Stimulated activated naive CD4-positive, alpha-beta T cell treated with Interleukin-2 at 50 U/mL for 16 hours (primary cell): ENCODE results near the gene DNAI7.

Source experiments
- DNase-seq: peaks from one replicate; lab custom pipeline; 2025; lab: John Stamatoyannopoulos, UW

DNAI7 gene

GRCh38 chr12:25195056-25195971 lies at the start of gene DNAI7, which contains the start of gene ETFRF1:
Gene DNAI7, minus strand, starts transcription at chr12:25195160. Its CDS starts 82 bp downstream, at chr12:25195078.
Gene ETFRF1, plus strand, starts transcription at chr12:25195237. Its CDS starts 8,720 bp downstream, at chr12:25203957.
- peak; percentile 94 for DNase-seq

GRCh38 chr12:25243680-25243990 lies 48.7 kb upstream of the DNAI7 start:
- no peak for DNase-seq

- DNase-seq: no peak
Observed at GRCh38 chr12:25242981-25243679, 48.2 kb upstream of the DNAI7 start.

- no peak for DNase-seq
Observed at GRCh38 chr12:25241167-25242020, 46.4 kb upstream of the DNAI7 start.

GRCh38 chr12:25236626-25237025 lies 41.7 kb upstream of the DNAI7 start:
- DNase-seq: no peak

GRCh38 chr12:25236190-25236589 lies 41.2 kb upstream of the DNAI7 start:
- DNase-seq: no peak

GRCh38 chr12:25213338-25213737 lies 18.4 kb upstream of the DNAI7 start:
- no peak for DNase-seq

- DNase-seq: no peak
Observed at GRCh38 chr12:25208554-25208953, 13.6 kb upstream of the DNAI7 start.

- DNase-seq: no peak
Observed at GRCh38 chr12:25207846-25208245, 12.9 kb upstream of the DNAI7 start.

GRCh38 chr12:25207411-25207810 lies 12.5 kb upstream of the DNAI7 start:
- DNase-seq: no peak

- DNase-seq: no peak
Observed at GRCh38 chr12:25202137-25202536, 7.2 kb upstream of the DNAI7 start.

- DNase-seq: no peak
Observed at GRCh38 chr12:25200703-25201102, 5.7 kb upstream of the DNAI7 start.

- no peak for DNase-seq
Observed at GRCh38 chr12:25197608-25198007, 2.6 kb upstream of the DNAI7 start.

GRCh38 chr12:25194722-25195055 lies 271 bp downstream of the DNAI7 start:
- DNase-seq: no peak

GRCh38 chr12:25194214-25194613 lies 746 bp downstream of the DNAI7 start:
- no peak for DNase-seq

GRCh38 chr12:25190793-25191192 lies 4.2 kb downstream of the DNAI7 start:
- DNase-seq: no peak

- no peak for DNase-seq
Observed at GRCh38 chr12:25189656-25190055, 5.3 kb downstream of the DNAI7 start.

GRCh38 chr12:25187781-25188180 lies 7.2 kb downstream of the DNAI7 start:
- no peak for DNase-seq

GRCh38 chr12:25186788-25187402 lies 8.1 kb downstream of the DNAI7 start:
- no peak for DNase-seq

GRCh38 chr12:25186038-25186787 lies 8.7 kb downstream of the DNAI7 start:
- no peak for DNase-seq

- no peak for DNase-seq
Observed at GRCh38 chr12:25184132-25184531, 10.8 kb downstream of the DNAI7 start.
